Hematopoietic multipotent progenitor cell treated with erythropoietin and hydrocortisone succinate and interleukin-3 and kit ligand, for 17 days (in vitro differentiated cells): Measurements from ENCODE around the gene RASSF3.
"Not testable (repeated sequence)": the region's sequence is repeated elsewhere in the genome, so short reads cannot be mapped to it uniquely, and the experiment has no call there.

Experiments
- DNase-seq: peaks from one replicate; pipeline ENCODE4 v3.0.0-alpha.2; 2015; ENCODE audit warnings: low spot score

RASSF3 gene, protein sequence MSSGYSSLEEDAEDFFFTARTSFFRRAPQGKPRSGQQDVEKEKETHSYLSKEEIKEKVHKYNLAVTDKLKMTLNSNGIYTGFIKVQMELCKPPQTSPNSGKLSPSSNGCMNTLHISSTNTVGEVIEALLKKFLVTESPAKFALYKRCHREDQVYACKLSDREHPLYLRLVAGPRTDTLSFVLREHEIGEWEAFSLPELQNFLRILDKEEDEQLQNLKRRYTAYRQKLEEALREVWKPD

DNA sequence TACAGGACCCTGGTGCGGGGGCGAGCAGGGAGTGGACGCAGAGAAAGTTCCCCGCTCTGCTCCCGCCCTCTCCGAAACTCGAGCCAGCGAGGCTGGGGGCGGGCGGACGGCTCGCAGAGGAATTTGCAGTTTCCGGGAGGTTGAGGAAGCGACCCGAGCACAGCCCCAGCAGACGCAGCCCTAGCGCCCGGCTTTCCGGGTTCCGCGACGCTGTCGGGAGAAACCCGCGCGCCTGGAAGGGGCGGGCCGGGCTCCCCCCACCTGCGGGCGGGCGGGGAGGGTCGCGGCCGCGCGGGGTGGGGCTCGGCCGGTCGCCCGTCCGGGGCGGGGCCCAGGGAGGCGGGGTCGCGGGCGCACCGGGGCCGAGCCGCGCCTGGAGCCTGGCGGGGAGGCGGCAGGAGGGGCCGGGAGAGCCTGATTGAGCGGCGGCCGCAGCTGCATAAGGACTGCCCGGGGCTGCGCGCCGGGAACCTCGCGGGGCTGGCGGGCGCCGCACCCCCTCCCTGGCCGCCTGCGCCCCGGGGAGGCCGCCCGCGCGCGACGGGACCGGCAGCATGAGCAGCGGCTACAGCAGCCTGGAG, at the start of gene RASSF3:
Gene RASSF3 (plus strand): TSS at position 417 of the 581 bp plus-strand sequence. CDS start 138 bp downstream, at position 555.
- DNase-seq = no peak

DNA sequence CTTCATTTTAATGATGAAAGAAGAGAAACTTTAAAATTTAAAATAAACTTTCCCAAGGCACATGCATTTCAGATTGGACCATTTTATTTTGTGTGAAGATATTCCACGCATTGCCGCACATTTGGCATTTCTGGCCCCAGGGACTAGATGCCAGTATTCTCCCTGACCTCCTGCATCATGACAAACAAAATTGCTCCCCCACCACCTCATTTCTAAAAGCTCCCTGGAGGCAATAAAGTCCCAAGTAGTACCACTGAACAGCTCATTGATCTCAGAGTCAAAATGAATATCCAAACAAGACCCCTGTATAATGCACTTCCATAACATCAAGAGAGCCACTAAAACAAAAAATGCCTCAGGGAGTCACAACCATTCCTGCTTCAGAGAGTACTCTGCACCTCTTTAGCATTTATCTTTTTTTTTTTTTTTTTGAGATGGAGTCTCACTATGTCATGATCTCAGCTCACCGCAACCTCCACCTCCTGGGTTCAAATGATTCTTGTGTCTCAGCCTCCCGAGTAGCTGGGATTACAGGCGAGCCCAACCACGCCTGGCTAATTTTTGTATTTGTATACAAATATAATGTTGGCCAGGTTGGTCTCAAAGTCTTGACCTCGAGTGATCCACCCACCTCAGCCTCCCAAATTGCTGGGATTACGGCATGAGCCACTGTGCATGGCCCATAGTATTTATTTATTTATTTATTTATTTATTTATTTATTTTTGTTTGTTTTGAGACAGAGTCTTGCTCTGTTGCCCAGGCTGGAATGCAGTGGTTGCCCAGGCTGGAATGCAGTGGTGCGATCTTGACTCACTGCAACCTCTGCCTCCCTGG, 48.8 kb upstream of the RASSF3 start:
- no peak for DNase-seq

DNA sequence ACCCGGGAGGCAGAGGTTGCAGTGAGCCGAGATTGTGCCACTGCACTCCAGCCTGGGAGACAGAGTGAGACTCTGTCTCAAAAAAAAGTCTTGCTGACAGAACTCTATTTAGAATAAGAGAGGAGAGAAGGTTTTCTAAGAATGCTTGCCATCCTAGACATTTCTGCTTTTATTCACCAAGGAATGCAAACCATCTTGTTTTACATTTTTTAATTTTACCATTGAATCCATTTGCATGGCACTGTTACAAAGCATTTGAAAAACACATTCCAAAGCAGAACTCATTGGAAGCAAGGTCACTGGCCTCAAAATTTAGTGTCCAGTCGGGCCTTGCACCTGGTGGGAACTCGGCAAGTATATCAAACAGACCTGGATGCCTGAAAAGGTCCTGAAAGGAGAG, 44.2 kb upstream of the RASSF3 start:
- no peak for DNase-seq

DNA sequence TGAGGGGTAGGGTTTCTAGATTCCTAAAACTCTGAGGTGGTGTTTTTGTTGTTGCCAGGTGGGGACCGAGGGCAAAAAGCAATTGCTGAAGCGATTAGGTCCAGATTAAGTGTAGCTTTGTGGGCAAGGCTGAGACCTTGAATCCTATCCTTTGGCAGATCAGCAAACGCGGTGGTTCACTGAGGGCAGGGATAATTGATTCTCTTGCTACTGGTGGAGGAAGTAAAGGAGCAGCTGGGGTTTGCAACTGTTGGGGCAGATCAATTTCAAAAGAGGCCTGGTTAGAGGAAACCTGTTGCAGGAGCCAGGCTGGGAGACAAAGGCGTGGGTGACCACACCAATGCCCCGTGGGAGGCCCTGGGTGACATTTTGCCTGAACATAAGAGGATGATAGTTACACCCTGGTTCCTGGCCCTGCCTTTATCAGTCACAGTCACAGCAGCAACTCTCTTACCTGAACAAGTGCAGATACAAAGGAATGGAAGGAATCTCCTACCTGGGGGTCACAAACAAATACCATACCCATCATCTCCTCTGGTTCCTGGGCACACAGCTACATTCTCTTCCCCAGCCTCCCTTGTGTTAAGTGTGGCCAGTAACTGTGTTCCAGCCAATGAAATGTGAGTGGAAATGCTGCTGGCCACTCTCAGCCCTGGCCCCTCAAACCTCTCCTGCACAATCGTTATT, 43.3 kb upstream of the RASSF3 start:
- DNase-seq = no peak

DNA sequence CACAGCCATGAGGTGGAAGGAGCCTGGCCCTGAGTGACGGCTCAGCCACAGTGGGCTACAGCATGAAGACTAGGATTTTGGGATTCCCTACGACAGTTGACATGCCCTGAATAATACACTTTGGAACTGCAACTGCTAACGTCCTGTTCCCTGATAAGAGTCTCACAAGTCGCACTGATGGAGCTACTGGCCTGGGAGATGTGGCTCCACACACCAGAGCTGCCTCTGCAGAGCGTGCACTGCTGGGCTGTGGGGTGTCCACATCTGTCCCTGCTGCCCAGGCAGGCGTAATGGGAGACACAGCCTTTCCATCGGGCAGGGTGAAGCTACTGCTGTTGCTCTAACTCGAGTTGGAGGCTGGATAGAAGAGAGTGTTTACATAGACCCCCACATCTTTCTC, 42.7 kb upstream of the RASSF3 start:
- no peak for DNase-seq

DNA sequence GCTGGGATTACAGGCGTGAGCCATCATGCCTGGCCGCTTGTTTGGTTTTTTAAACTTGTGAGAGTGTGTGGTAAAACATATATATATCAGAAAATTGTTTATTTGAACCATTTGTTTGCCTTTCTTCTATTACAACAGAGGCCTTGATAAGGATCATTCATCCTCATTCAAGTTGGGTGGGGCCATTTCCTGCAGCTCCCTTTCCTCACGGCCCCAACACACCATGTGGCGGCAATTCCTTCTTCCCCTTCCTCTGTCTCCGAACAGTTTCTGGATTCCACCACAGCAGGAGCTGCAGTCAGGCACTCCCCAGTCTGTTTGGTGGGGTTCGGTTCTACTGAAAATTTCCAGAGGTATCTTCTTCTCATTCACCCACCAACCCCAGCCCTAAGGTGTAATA, 42.0 kb upstream of the RASSF3 start:
- DNase-seq = no peak

DNA sequence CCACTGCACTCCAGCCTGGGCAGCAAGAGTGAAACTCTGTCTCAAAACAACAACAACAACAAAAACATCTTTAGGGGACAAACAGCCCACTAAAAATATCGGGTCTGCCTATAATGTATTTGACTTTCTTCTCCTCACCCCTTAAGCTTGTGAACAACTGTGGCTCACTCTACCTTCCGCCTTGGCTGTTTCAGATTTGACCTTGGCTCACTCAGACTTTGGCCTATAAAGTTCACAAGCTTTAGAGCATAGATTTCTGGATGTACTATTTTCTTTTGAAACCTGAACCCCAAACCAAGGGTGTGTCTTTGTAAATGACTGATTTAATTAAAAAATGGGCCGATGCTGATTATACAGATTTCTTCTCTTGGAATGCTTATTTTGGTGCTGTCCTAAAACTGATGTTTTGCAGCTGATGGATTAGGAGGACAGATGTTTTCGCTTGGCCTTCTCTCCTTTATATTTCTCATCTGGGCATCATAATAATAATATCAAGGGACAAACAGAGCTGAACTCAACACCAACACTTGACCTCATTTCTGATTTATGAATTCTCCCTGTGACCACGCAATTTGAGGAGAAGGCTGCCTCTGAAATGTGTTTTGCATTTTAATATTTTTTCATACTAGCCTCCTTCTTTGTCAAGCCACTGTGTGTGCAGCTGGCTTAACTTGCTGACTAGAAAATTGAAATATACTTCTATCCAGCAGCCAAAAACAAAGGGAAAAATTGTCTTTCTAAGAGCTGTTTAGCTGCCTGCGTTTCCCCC, 40.2 kb upstream of the RASSF3 start:
- DNase-seq = no peak

DNA sequence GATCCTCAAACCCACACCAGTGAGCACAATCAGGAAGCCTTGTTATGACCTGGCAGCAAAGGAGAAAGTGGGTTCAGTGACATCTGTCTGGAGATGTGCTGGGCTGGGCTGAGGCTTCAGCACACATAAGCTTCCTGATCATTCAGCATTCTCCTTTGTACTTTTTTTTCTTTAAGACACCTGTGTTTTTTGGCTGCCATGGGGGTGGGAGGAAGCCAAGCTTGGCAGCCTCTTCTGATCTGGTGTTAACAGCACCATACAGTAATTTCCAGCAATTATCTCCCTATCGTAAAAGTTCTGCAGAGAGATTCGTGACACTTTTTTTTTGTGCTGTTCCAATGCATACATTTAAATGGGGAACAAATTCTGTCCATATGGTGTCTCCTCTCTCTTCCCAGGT, 38.9 kb upstream of the RASSF3 start:
- no peak for DNase-seq

DNA sequence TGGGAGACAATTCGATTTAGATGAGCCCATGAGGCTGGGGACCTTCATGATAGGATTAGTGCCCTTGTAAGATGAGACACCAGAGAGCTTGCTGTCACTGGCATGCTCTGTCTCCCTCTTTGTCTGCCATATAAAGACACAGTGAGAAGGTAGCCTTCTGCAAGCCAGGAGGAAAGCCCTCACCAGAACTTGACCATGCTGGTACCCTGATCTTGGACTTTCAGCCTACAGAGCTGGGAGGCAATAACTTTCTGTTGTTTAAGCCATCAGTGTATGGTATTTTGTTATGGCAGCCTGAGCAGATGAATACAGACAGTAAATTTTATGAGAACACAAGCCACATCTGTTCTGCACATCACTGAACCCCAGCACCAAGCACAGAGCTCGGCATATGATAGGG, 38.1 kb upstream of the RASSF3 start:
- DNase-seq = no peak

DNA sequence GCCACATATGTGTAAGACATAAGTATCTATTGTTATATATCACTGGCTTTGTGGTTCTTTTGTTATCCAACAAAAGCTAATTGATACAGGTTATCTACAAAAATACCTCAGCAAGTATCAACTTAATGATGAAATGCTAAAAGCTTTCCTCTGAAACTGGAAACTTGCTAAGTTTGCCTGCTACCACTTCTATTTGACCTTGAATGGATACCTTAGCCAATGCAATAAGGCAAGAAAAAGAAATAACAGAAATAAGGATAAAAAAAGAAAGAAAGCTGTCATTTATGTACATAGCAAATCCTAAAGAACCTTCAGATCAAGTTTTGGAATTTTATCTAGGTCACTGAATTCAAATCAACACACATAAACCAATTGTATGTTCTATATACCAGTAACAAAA, 35.5 kb upstream of the RASSF3 start:
- DNase-seq = no peak

DNA sequence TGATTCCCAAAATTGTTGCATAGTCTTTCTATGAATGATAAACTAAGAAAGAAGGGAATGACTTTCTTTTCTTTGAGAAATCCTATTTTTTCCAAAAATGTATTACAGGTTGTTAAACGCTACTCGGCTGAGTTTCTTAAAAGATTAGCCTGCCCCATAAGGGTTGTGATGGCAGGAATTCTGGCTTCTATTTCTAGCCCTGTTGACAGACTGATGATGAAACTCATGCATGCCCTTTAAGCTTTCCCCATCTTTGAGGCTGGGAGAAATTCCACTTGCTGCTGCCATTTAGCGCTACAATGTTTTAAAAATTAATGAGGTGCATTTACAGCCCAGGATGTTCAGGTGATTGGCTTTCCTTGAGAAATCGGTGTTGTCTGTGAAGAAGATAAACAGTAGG, 33.2 kb upstream of the RASSF3 start:
- DNase-seq = no peak

DNA sequence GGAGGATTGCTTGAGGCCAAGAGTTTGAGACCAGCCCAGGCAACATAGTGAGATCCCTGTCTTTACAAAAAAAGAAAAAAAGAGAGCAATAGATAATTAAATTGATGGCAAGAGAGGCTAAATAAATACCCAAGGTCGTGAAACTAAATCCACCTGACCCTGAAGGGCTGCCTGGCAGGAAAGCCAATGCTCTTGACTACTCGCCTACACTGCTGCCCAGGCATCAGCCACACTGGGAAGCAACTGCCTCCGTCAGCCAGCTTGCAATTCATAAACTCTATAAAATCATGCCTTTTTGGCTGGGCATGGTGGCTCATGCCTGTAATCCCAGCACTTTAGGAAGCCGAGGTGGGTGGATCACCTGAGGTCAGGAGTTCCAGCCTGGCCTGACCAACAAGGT, 31.7 kb upstream of the RASSF3 start:
- DNase-seq = no peak

DNA sequence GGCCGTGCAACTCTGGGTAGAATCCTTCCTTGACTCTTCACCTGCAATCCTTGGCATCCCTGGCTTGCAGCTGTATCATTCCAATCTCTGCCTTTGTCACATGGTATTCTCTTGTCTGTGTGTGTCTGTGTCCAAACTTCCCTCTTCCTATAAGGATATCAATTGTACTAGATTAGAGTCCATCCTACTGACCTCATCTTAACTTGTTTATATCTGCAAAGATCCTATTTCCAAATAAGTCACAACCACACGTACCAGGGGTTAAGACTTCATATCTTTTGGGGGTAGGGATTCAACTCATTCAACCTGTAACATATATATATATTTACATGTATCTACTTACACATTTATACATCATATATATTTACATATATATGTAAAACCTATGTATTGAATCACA, 29.6 kb upstream of the RASSF3 start:
- no peak for DNase-seq

DNA sequence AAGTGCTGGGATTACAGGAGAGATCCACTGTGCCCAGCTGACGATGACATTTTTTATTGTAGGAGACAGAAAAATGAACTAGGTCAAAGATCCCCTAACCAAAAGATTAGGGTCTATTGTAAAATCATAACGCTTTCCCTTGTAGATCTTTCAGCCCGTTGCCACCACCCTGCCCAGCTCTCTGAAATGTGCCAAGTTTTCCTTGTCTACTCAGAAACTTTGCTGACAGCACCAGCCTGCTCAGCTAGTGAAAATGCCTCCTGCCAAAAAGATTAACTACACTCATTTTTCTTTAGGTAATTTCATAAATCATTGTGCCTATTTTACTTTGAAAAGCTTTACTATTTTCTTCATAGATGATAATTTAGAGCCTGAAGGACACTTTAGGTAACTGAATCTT, 28.2 kb upstream of the RASSF3 start:
- DNase-seq = no peak

DNA sequence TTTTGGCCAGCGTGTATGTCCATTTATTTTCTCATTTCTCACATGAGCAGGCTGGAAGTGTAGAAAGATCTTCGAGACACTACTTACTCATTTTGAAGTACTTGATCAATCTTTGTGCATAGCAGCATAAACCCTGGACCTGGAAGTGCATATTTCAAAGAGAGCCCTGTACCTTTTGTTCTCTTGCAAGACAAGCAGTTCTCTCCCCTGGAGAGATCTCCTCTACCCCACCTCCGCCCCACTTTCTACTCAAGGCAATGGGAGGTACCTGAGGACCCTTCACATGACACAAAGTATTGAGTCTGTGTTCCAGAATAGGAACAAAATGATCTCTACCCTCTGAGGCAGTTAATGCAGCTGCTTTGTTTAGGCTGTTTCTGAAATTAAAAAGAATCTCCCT, 27.4 kb upstream of the RASSF3 start:
- no peak for DNase-seq

DNA sequence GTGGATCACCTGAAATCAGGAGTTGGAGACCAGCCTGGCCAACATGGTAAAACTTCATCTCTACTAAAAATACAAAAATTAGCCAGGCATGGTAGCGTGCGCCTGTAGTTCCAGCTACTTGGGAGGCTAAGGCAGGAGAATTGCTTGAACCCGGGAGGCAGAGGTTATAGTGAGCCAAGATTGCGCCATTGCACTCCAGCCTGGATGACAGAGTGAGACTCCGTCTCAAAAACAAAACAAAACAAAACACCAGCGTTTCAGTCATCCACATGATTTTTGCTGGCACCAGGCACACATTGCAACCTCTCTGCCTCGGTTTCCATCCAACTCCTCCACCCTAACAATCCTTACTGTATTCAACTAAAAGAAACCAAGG, 26.9 kb upstream of the RASSF3 start:
- DNase-seq = not testable (repeated sequence)

DNA sequence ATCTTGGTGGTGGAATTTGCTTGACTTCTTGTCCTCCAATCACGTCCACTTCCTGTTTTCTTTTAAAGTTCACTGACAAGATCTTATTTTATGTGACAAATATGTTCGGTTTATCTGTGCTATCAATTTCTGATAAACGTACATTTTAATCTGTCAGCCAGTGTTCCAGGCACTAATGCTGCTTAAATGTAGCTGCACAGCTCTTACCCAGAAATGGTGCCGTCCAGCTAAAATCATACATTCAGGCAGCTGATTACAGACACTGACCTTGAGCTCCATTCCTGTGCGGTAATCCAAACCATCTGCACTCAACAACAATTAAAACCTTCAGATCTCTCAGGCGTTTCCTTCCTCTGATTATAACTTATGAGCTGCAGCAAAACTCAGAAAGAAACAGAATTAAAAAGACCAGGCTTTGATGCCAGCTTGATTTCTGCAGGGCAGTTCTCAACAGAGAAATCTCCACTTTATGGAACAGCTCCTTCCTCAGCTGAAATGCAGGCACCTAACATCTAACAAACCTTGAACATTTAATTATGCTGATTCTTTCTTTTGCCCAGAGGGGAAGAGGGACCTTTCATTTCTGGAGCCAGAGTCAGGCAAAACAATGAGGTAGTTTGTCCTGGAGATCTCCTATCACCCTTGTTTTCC, 26.4 kb upstream of the RASSF3 start:
- no peak for DNase-seq

DNA sequence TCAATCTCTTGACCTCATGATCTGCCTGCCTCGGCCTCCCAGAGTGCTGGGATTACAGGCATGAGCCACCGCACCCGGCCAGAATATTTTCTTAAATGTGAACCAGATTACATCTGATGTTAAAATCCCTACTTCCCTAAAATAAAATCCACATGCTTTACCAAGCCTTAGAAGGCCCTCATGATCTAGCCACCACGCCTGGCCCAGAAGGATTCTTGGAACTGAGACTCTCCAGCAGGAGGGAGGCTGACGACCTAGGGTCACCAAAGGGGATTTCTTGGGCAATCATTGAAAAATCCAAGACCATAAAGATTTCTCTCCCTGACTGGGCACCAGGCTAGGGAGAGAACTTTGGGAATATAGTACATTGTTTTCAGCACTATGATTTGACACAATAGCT, 25.2 kb upstream of the RASSF3 start:
- DNase-seq = no peak

DNA sequence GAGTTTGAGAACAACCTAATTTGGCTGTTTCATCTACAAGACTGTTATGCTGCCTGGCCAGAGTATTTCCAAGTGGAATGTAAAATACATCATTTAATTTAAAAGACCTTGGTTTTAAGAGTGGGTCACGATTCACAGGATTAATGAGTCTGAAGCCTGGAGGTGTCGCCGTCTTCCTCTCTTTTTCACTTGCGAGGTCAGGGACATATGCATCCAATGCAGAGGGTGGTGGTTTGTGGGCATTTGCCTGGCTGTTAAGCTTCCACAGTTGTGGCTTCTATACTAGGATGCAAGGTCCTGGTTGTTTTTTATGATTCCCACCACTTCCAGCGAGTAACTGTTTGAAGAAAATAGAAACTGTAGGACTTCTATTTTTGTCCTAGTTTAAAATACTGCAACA, 22.8 kb upstream of the RASSF3 start:
- no peak for DNase-seq

DNA sequence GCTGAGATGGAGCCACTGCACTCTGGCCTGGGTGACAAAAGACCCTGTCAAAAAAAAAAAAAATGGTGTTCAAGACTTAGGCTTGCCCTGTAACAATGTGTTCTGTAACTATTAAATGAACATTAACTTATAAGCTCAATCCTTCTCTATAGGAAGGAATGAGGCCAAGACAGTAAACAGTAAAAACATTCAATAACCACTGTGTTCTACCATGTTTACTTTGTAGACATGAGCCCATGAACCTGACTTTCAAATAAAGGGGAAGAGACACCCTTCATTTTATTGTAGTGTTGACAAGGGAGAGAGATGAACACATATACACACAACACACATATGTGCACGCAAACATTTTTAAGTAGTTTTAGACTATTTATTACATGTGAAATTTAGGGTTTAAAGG, 20.1 kb upstream of the RASSF3 start:
- no peak for DNase-seq
